Superior temporal gyrus (tissue), 1 donor: ENCODE results near the gene CENPX.

Experiments
- DNase-seq: peaks from one replicate; pipeline ENCODE4 v3.0.0-alpha.2; 2016; ENCODE audit errors: extremely low spot score

Gene CENPX

DNA sequence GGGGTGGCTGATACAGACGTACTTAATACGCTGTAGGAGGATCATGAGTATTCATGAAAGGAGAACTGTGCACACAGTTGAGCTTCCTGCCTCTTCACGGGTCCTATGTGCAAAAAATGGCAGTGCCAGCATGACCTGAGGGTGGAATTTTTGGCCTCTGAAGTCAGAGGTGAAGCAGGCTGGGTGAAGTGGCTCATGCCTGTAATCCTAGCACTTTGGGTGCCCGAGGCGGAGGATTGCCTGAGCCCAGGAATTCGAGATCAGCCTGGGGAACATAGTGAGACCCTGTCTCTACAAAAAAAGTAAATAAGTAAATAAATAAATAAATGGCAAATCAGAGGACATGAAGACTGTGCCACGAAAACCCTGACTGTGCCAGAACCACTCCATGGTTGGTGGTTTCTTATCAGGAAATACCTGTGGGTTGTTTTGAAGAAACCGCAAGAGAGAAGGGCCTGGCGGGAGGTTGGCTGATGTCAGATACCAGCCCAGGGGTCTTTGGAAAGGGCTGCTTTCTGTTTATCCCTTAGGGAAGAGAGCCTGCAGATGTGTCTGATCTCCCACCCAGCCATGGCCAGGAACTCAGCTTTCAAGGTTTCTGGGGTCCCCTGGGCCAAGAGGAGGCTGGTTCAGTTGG, 41.9 kb downstream of the CENPX start:
- DNase-seq: no peak

DNA sequence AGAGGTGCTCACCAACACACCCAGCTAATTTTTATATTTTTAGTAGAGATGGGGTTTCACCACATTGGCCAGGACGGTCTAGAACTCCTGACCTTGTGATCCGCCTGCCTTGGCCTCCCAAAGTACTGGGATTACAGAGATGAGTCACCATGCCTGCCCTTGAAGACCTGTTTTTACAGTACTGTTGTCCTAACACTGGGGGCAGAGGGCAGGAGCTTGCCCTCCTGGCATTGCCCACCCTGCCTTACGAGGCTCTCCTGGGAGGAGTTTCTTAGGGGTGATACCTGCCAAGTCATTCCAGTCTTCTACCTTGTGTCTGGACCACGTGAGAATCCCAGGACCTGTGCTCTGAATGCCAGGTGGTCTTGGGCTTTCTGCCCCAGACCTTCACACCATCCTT, 42.6 kb downstream of the CENPX start:
- no peak for DNase-seq

DNA sequence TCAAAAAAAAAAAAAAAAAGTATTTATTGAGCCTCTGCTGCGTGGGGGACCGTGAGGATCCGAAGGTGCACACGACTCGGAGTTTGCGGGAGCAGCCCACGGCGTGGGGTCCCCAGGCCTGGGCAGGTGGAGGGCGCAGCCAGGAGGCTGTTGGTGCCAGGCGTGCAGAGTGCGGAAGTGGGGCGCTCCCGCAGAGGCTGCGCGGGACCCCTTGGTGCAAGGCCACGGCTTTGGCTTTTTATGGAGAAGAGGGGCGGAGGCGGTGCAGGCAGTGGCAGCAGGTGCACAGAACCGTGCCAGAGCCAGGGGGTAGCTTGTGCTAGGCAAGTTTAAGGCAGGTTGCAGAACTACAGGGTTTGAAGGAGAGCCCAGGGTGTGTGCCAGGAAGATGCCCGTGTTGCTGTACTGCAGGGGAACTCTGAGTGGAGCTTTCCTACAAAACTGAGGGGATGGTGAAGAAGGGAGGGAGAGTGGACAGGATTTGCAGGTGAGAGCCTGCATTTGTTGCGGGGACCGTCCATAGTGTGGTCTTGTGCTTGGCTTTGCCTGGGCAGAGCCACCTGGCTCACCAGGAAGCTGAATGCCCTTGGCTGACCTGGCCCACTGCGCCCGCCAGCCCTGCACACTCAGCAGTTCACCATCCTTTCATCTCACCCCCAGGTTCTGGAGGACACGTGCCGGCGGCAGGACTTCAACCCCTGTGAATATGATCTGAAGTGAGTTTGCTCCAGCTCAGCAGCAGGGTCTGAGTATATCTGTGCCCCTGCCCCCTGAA, 44.0 kb downstream of the CENPX start:
- DNase-seq: no peak

DNA sequence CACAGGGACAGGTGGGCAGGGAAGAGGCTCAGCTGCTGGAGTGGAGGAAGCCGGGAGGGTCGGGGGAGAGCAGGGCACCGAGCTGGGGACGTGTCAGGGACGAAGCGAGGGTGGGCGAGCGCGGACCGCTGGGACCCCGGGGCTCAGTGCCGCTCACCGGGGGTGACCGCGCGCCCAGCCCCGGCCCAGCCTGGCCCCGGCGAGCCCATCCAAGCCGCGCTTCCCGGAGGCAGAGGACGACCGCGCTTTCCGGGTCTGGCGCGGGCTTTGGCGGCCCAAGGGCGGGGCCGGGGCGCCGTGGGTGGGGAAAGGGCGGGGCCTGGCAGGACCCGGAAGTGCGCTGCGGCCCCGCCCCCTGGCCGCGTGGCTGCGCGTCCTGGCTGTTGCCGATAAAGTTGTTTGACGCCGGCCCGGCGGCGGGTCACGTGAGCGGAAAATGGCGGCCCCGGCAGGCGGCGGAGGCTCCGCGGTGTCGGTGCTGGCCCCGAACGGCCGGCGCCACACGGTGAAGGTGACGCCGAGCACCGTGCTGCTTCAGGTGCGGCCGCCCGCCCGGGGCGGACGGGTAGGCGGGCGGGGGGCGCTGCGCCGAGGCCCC, 45.4 kb downstream of the CENPX start, which contains the start of gene ASPSCR1:
Gene ASPSCR1, plus strand, starts transcription at position 419 of the 598 bp plus-strand sequence. Its CDS starts 18 bp downstream, at position 437.
- peak; percentile 86 for DNase-seq

DNA sequence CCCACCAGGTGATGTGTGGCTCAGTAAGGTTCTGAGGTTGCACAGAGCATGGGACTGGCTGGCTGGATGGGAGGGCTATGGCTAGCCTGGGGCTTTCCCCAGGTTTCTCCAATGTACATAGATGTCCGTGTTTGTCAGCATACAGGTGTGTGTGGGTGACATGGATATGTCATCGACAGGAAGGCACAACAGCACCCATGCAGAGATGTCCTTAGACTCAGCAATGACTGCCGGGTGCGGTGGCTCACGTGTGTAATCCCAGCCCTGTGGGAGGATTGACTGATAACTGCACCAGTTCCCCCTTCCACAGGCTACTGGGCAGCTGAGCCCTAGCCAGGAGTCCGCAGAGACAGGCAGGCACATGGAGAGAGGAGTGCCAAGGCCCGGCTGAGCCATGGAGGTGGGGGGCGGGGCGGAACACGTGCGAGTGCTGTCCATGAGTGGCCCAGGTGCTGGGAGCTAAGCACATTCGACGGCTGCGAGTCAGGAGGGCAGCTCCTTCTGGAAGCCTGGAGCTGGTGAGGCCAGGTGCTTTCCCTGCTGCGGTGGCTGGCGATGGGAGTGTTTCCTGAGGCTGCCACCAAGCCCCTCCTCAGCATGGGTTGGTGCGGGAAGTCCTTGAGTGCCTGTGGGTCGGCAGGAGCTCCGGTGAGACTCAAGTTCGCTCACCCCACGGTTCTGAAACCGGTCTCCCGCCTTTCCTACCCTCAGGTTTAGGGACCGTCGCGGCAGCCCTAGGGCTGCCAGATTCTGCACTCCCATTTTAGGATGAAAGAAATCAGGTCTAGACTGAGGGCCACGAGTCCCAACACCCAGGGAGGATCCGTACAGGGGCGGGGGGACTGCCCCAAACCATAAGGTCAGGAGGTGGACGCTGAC, 46.1 kb downstream of the CENPX start:
- DNase-seq: no peak

DNA sequence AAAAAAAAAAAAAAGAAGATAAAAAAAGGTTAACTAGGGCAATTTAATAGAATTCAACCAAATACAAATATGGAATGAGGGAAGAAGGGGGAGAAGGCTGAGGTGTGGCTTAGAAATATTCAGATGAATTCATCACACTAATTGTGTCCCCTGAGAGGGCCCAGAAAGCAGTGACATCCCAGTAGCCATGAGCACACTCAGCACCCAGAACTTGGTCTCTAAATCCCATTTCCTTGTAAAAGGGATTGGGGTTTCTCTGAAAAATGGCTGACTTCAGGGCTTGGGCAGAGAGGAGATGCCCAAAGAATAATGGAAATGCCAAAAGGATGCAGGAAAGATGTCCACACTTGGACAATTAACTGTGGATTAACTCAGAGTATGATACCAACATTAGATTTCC, 49.2 kb downstream of the CENPX start:
- DNase-seq: no peak

DNA sequence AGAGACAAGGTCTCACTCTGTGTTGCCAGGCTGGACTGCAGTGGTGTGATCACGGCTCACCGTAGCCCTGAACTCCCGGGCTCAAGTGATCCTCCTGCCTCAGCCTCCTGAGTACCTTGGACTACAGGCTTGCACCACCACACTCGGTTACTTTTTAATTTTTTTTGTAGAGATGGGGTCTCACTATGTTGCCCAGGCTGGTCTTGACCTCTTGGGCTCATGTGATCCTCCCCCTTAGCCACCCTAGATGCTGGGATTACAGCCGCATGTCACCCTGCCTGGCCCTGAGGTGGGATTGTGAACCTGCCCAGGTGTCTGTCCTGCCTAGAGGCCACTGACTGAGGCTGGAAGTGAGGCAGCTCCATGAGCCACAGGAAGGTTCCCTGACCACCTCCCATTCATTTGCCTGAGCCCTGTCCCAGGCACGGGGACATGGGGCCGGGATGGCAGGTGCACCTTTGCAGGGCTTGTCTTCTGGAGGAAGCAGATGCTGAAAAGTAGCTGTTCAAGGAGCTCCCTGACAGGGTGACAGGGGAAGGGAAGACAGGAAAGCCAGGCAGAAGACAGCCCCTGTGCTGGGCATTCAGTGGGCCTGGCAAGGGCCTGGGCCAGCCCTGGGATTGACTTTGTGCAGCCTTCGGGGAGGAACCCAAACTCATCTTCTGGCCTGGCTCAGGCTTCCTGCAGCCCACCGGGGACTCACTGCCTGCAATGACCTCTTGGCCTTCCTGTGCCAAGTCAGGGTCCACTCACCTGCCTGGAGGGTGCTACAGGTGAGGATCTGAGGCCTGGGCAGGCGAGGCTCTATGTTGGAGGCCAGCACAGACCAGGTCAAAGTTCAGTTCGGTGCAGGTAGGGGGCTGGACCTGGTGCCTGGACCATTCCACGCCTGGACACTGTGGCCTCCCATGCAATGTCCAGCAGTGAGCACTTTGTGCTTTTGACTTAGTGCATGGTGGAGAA, 53.5 kb downstream of the CENPX start:
- no peak for DNase-seq
